Activated naive CD8-positive, alpha-beta T cell treated with anti-CD3 and anti-CD28 coated beads, Interleukin-2, amount 10 ng/mL, durations not matched to agents 7 days and 5 days (primary cell): ENCODE results near the gene ECHDC3. TPM values are rescaled to one million over a fixed set of nuclear protein-coding genes. Genes with fewer than 3 reads are reported as not detected.

ENCODE experiments used
- ATAC-seq: fragments of 150-1000 bp; cut with Tn5 transposase; one replicate; pipeline ENCODE4 v1.10.0; 2021; ENCODE audit warnings: low read depth, moderate library complexity
- POLR2A ChIA-PET: fragments of 350-600 bp; sonication (Branson Sonifier 250); formaldehyde crosslinking; loops from one replicate; lab custom pipeline; 2021; ENCODE audit warnings: antibody characterized with exemption; lab: Charles Lee
- DNase-seq: peaks from one replicate; pipeline ENCODE4 v3.0.0; 2021
- H3K27ac Mint-ChIP-seq: one replicate; pipeline ENCODE4 v1.8.0; 2022; ENCODE audit warnings: mild to moderate bottlenecking, mixed read lengths
- H3K27me3 Mint-ChIP-seq: one replicate; pipeline ENCODE4 v1.8.0; 2022; ENCODE audit warnings: mild to moderate bottlenecking, moderate library complexity, mixed read lengths
- H3K36me3 Mint-ChIP-seq: one replicate; pipeline ENCODE4 v1.8.0; 2021; ENCODE audit warnings: mild to moderate bottlenecking, mixed read lengths
- H3K4me1 Mint-ChIP-seq: one replicate; pipeline ENCODE4 v1.8.0; 2021; ENCODE audit warnings: mixed read lengths
- H3K4me3 Mint-ChIP-seq: one replicate; pipeline ENCODE4 v1.8.0; 2022; ENCODE audit warnings: mild to moderate bottlenecking, moderate library complexity, mixed read lengths
- H3K9me3 Mint-ChIP-seq: one replicate; pipeline ENCODE4 v1.8.0; 2021; ENCODE audit warnings: mixed read lengths
- total RNA-seq, 2 experiments: library from RNA; stranded (reverse); gene quantifications; one replicate each; pipeline ENCODE4 v1.2.3, GENCODE V29; 2021

The ECHDC3 gene
- total RNA-seq, 2 experiments from 2014 or later = 1.2 to 1.6 TPM

DNA sequence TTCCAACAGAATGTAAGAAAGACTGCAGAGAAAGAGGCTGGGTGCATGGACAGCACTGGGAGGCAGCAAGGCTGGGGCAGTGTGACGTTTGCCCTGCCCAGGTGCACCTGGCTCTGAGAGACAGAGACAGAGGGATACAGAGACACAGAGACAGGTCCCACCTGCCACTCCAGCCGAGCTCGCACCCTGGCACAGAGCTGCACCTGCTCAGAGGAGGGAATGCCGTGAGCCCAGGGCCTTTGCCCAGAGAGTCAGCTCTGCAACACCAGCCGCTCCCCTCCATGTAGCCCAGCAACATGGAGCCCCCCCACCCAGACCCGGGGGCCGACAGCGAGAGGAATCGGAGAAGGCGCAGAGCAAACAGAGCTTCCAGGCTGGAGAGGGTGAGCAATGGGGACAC, 45.7 kb downstream of the ECHDC3 start:
- Mint-ChIP-seq H3K4me1 (peaks cover 2% of the 10 kb centered on the region), H3K9me3 (no peaks in the 10 kb centered on the region), H3K4me3 (no peak overlapping the region), H3K27me3 (peaks cover 14% of the 10 kb centered on the region), H3K36me3 (no peaks in the 10 kb centered on the region), H3K27ac (no peak overlapping the region)
- no peak for DNase-seq
- POLR2A ChIA-PET = no interaction called here
- no peak for ATAC-seq

DNA sequence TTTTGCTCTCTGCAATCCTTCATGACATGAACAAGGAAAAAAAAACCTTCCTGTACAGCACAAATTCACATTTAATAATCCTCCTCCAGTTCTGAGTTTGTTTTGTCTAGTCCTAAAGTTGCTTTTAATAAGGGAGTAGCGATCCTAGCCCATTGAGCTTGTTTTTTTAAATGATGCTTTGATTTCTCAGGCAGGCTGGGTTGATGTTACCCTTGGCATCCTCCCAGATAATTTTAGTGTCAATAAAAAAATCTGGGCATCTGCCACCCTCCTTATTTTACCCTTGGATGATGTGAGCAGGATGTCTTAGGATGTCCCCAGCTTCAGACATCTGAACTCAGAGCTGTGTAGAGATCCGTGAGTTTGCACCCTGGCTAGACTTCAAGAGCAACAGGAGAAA, 47.1 kb downstream of the ECHDC3 start:
- POLR2A ChIA-PET = no interaction called here
- Mint-ChIP-seq H3K27me3 (peaks cover 14% of the 10 kb centered on the region), H3K9me3 (no peaks in the 10 kb centered on the region), H3K36me3 (no peaks in the 10 kb centered on the region), H3K4me1 (no peaks in the 10 kb centered on the region), H3K27ac (no peak overlapping the region), H3K4me3 (no peak overlapping the region)
- DNase-seq (no peak), ATAC-seq (no peak)

DNA sequence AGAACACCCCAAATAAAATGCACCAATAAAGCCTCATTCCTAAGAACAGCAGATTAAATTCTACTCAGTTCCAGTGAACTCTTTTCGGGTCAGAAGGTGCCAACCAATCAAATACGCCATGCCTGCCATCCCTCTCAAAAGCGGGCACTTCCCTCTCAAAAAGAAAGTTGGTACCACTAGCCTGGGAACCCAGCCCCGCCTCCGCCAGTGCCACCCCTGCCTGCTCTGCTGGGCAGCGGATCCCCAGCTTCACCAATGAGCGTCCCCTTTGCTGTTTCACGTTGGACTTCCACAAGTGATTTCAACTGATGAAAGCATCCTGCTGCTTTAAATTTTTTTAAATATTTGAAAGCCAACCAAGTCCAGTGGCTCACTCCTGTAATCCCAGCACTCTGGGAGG, 47.8 kb downstream of the ECHDC3 start:
- Mint-ChIP-seq H3K36me3 (no peaks in the 10 kb centered on the region), H3K27me3 (peaks cover 14% of the 10 kb centered on the region), H3K27ac (no peak overlapping the region), H3K4me1 (no peaks in the 10 kb centered on the region), H3K9me3 (no peaks in the 10 kb centered on the region), H3K4me3 (no peak overlapping the region)
- POLR2A ChIA-PET = no interaction called here
- ATAC-seq (no peak), DNase-seq (no peak)

DNA sequence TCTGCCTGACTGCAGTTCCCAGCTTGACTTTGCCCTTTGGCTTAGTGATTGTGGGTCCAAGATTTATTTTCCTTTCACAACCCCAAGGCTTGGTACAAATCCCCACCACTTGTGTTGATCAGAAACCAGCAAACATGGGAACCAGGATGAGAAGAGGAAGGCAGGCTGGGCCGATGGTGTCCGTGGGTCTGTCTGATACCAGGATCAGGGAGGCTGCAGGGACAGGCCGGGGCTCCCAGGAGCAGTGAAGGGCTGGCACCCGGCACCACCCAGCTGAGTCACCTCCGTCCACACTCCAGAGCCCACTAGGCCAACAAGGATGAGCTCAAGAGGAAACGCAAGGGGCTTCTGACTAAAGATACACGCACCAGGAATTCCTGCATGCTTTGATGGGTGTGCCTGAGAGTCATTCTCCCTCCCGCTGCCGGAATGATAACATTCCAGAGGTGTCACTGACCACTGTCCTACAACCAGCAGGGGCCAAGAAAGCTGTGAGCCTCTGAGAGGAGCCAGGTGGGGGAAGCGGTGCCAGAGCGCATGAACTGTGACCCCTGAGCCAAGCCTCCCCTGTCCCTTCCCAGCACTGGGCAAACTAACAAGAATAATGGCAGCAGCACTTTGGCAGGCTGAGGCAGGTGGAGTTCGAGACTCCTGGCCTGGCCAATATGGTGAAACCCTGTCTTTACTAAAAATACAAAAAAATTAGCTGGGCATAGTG, 51.7 kb downstream of the ECHDC3 start:
- Mint-ChIP-seq H3K36me3 (no peaks in the 10 kb centered on the region), H3K27me3 (peaks cover 5% of the 10 kb centered on the region), H3K4me3 (no peak overlapping the region), H3K4me1 (peaks cover 5% of the 10 kb centered on the region), H3K27ac (no peak overlapping the region), H3K9me3 (no peaks in the 10 kb centered on the region)
- ATAC-seq = no peak
- DNase-seq = no peak
- POLR2A ChIA-PET = no interaction called here

DNA sequence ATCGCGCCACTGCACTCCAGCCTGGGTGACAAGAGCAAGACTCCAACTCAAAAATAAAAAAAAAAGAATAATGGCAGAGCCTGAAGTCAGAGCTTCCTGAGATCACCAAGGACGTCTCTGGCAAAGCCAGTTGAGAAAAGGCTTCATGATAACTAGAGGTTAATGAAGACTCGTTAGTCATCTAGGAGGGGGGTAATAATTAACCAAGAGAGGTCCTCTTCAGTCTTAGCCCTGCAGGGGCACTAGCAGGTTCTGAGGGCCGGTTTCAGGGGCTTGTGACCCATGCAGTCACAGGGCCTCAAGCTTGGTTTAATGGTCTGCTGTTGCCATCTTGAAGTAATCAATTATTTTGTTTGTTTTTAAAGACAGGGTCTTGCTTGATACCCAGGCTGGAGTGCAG, 52.4 kb downstream of the ECHDC3 start:
- Mint-ChIP-seq H3K27ac (no peak overlapping the region), H3K4me3 (no peak overlapping the region), H3K4me1 (peaks cover 5% of the 10 kb centered on the region), H3K9me3 (no peaks in the 10 kb centered on the region), H3K27me3 (peaks cover 1% of the 10 kb centered on the region), H3K36me3 (no peaks in the 10 kb centered on the region)
- DNase-seq (no peak), ATAC-seq (no peak)
- POLR2A ChIA-PET = no interaction called here

DNA sequence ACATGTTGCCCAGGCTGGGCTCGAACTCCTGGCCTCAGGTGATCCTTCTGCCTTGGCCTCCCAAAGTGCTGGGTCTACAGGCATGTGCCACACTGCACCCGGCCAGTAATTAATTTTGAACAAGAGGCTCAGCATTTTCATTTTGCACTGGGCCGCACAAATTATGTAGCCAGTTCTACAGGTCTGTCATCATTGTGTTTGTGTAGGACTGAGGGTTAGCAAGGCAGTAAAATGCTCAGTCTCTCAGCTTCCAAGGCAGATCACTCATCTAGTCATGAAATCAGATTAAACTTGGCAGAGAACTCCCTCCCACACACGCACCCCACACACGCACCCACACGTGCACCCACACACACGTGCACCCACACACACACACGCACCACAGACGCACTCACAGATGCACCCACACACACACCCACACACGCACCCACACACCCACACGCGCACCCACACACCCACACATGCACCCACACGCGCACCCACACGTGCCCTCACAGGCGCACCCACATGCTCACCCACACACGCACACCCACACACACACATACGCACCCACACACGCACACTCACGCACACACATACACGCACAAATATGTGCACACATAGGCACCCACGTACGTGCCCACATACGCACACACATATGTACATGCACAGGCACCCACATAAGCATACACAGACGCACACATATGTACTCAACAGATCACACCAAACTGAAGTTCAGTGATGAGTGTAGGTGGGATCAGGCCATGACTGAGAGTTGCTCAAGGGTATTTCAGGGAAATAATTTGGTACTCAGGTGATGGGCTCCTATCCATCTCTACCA, 53.1 kb downstream of the ECHDC3 start:
- Mint-ChIP-seq H3K27ac (no peak overlapping the region), H3K27me3 (no peaks in the 10 kb centered on the region), H3K4me3 (no peak overlapping the region), H3K4me1 (peaks cover 5% of the 10 kb centered on the region), H3K36me3 (no peaks in the 10 kb centered on the region), H3K9me3 (no peaks in the 10 kb centered on the region)
- DNase-seq = no peak
- no peak for ATAC-seq
- POLR2A ChIA-PET = no interaction called here

DNA sequence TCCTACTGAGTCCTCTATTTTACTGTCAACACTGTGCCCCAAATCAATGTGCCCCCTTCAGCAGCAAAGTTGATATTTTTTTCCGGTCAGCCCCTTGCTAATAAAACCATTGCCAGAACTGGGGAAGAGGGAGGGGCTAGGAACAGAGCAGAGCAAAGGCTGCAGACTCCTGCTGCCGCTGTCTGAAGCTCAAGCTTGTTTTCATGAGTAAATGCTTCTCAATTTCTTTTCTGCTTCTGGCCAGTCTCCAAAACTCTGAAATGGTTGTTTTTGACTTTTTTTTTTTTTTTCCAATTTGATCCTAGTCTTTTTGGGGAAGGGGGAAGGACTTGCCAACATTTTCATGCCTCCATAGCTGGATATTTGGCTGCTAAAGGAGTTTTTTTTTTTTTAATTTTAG, 54.3 kb downstream of the ECHDC3 start:
- Mint-ChIP-seq H3K4me1 (peaks cover 5% of the 10 kb centered on the region), H3K4me3 (no peak overlapping the region), H3K27ac (no peak overlapping the region), H3K36me3 (no peaks in the 10 kb centered on the region), H3K27me3 (no peaks in the 10 kb centered on the region), H3K9me3 (no peaks in the 10 kb centered on the region)
- ATAC-seq = no peak
- POLR2A ChIA-PET = no interaction called here
- DNase-seq = no peak

DNA sequence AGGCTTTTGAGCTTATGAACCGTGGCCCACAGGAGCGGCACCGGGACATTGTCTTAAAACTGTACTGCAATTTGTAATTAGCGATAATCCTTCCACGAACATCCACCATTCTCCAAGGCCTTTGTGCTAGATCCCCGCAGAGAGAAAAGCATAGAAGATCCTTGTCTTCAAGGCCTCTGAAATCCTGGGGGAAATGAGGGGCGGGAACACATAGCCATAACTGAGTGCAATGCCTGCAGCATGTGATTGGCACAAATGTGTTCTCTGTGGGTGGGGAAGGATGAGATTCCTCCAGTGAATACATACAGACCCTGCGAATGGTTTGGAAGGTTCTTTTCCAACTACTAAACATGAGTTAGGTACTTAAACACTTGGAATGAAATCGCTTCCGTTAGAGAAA, 55.1 kb downstream of the ECHDC3 start:
- Mint-ChIP-seq H3K27me3 (no peaks in the 10 kb centered on the region), H3K9me3 (no peaks in the 10 kb centered on the region), H3K4me3 (no peak overlapping the region), H3K27ac (no peak overlapping the region), H3K36me3 (no peaks in the 10 kb centered on the region), H3K4me1 (peaks cover 5% of the 10 kb centered on the region)
- DNase-seq = no peak
- no peak for ATAC-seq
- POLR2A ChIA-PET = no interaction called here

DNA sequence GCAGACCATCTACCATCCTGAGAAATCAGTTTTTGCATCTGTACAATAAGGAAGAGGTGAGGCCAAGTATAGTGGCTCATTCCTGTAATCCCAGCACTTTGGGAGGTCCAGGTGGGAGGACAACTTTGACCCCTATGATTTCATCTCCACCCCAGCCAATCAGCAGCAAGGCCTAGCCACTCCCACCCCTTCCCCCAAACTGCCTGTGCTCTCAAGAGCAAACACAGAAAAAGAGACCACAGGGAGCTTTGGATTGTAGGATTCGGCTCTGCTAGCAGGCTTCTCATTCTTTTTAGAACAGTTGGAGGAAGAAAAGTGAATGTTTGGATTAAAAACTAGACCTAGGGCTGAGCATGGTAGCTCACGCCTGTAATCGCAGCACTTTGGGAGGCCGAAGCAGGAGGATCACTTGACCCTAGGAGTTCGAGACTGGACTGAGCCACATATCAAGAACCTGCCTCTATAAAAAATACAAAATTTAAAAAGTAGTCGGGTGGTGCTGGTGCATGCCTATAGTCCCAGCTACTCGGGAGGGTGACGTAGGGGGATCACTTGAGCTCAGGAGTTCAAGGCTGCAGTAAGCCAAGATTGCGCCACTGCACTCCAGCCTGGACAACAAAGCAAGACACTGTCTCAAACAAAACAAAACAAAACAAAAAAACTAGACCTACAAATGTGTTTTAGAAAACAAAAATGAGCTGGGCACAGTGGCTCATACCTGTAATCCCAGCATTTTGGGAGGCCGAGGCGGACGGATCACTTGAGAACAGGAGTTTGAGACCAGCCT, 55.9 kb downstream of the ECHDC3 start:
- Mint-ChIP-seq H3K27ac (no peak overlapping the region), H3K4me1 (peaks cover 5% of the 10 kb centered on the region), H3K36me3 (no peaks in the 10 kb centered on the region), H3K9me3 (no peaks in the 10 kb centered on the region), H3K27me3 (no peaks in the 10 kb centered on the region), H3K4me3 (no peak overlapping the region)
- ATAC-seq (no peak), DNase-seq (no peak)
- POLR2A ChIA-PET = no interaction called here

DNA sequence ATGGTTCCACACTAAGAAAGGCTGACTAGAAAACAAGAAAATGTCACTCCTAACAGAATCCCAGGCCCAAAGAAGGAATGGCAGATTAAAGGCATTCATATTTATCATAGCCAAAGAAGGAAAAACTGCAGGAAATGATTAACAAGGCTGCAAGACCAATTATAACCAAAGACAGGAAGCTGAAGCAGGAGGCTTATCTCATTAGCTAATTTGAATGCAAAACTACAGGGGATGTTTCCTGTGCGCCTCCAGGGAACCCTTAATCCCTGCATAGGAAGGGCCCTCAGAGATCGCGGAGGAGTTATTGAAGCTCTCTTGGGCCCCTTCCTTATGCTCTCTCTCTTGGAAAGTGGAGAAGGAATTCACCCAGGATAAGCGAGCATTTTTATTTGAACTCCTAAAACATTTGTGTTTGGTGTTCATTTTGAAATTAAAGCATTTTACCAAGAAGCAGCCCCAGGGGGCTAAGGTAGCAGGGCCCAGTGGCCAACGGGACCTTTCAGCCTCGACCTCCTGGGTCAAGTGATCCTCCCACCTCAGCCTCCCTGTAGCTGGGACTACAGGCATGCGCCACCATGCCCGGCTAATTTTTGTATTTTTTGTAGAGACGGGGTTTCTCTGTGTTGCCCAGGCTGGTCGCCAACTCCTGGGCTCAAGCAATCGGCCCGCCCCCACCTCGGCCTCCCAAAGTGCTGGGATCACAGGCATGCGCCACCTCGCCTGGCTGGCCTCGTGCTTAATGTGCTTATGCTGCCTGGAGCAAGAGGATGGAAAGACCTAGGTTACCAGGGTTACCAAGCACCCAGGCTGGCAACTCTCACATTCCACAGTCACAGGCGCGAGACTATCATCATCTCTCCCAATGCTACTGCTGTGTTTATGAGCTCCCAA, 56.9 kb downstream of the ECHDC3 start:
- H3K4me3 Mint-ChIP-seq = no peak overlapping the region
- DNase-seq (no peak), ATAC-seq (no peak)
- no peaks in the 10 kb centered on the region for H3K36me3 Mint-ChIP-seq
- no peaks in the 10 kb centered on the region for H3K27me3 Mint-ChIP-seq
- POLR2A ChIA-PET = no interaction called here
- H3K9me3 Mint-ChIP-seq = no peaks in the 10 kb centered on the region
- peaks cover 5% of the 10 kb centered on the region for H3K4me1 Mint-ChIP-seq
- no peak overlapping the region for H3K27ac Mint-ChIP-seq

DNA sequence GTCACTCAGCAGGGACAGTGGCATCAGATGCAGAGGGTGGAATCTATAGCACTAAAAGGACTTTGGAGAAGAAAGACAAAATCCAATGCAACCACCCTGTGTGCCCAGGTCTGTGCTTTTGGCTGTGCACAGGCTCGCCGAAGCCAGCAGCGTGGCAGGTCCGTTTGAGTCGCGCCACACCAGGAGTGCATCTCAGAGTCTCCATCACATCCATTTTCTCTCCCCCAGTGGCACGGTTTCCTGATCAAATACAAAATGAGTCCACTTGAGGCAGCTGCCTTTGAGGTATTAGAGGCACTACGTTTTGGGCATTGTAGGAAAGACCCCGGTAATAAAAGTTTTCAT, 57.5 kb downstream of the ECHDC3 start:
- ATAC-seq = no peak
- Mint-ChIP-seq H3K9me3 (no peaks in the 10 kb centered on the region), H3K36me3 (no peaks in the 10 kb centered on the region), H3K27ac (no peak overlapping the region), H3K4me1 (peaks cover 5% of the 10 kb centered on the region), H3K27me3 (no peaks in the 10 kb centered on the region), H3K4me3 (no peak overlapping the region)
- DNase-seq = no peak
- POLR2A ChIA-PET = no interaction called here

DNA sequence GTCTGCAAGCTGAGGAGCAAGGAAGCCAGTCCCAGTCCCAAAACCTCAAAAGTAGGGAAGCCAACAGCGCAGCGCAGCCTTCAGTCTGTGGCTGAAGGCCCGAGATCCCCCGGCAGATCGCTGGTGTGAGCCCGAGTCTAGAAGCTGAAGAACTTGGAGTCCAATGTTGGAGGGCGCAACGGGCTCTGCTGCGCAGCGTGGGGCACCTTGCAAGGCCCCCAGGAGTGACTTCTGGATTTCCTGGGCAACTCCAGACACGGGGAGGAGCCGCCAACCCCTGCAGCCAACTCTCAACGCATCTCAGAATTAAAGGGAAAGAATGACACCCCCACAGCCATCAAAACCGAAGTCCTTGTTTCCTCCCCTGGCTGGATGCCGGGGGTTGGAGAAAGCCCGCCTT, 62.2 kb downstream of the ECHDC3 start:
- DNase-seq (no peak), ATAC-seq (no peak)
- POLR2A ChIA-PET = no interaction called here
- no peak overlapping the region for H3K27ac Mint-ChIP-seq
- peaks cover 11% of the 10 kb centered on the region for H3K27me3 Mint-ChIP-seq
- H3K4me1 Mint-ChIP-seq = no peaks in the 10 kb centered on the region
- no peak overlapping the region for H3K4me3 Mint-ChIP-seq
- no peaks in the 10 kb centered on the region for H3K9me3 Mint-ChIP-seq
- H3K36me3 Mint-ChIP-seq = no peaks in the 10 kb centered on the region

DNA sequence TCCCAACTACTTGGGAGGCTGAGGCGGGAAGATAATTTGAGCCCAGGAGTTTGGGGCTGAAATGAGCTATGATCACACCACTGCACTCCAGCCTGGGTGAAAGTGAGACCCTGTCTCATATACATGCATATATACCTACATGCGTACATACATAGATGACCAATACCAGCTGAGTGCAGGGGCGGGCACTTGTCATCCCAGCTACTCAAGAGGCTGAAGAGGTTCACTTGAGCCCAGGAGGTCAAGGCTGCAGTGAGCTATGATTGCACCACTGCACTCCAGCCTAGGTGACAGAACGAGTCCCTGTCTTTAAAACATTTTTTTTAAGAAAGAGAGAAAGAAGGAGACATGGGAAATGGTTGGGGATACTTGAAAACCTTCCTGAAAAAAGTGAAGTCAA, 63.6 kb downstream of the ECHDC3 start:
- Mint-ChIP-seq H3K27ac (no peak overlapping the region), H3K27me3 (peaks cover 11% of the 10 kb centered on the region), H3K4me3 (no peak overlapping the region), H3K36me3 (no peaks in the 10 kb centered on the region), H3K4me1 (no peaks in the 10 kb centered on the region), H3K9me3 (no peaks in the 10 kb centered on the region)
- POLR2A ChIA-PET = no interaction called here
- no peak for DNase-seq
- ATAC-seq = no peak
